Trophoblast cell (in vitro differentiated cells and primary cell): ENCODE results near the gene PCK2.

ENCODE experiments used
- DNase-seq, 2 donors: peaks; one replicate each; pipeline ENCODE4 v3.0.0-alpha.2; 2016
- H2AFZ ChIP-seq: 2 replicates; pipeline ENCODE4 v1.6.1; 2013; ENCODE audit warnings: low read length, moderate library complexity, mild to moderate bottlenecking; ENCODE audit not compliant: insufficient read depth, poor library complexity
- H2AK5ac ChIP-seq: 2 replicates; pipeline ENCODE4 v1.6.1; 2013; ENCODE audit warnings: mild to moderate bottlenecking, low read length
- H2BK120ac ChIP-seq: 2 replicates; pipeline ENCODE4 v1.6.1; 2013; ENCODE audit warnings: low read length, mild to moderate bottlenecking, moderate library complexity; ENCODE audit not compliant: insufficient read depth, poor library complexity
- H2BK12ac ChIP-seq: 2 replicates; pipeline ENCODE4 v1.6.1; 2013; ENCODE audit warnings: mild to moderate bottlenecking, low read length, moderate library complexity
- H2BK5ac ChIP-seq: 2 replicates; pipeline ENCODE4 v1.6.1; 2013; ENCODE audit warnings: low read length, low read depth, moderate library complexity, mild to moderate bottlenecking; ENCODE audit not compliant: poor library complexity
- H3K14ac ChIP-seq: 2 replicates; pipeline ENCODE4 v1.6.1; 2013; ENCODE audit warnings: mild to moderate bottlenecking, low read length
- H3K18ac ChIP-seq: 2 replicates; pipeline ENCODE4 v1.6.1; 2013; ENCODE audit warnings: mild to moderate bottlenecking, low read length
- H3K23ac ChIP-seq: 2 replicates; pipeline ENCODE4 v1.6.1; 2013; ENCODE audit warnings: low read length
- H3K27ac ChIP-seq: 2 replicates; pipeline ENCODE4 v1.5.1; 2013; ENCODE audit warnings: low read depth, mild to moderate bottlenecking, inconsistent platforms, low read length, moderate library complexity
- H3K27me3 ChIP-seq: 2 replicates; pipeline ENCODE4 v1.6.1; 2013; ENCODE audit warnings: inconsistent platforms, mild to moderate bottlenecking, low read length, moderate library complexity; ENCODE audit not compliant: insufficient read depth
- H3K36me3 ChIP-seq, 2 experiments: 1 replicate in 1 of 2; 2 replicates in 1 of 2; pipeline ENCODE4 v1.6.1; 2013; ENCODE audit warnings: low read length in 2 of 2, mild to moderate bottlenecking in 2 of 2, moderate library complexity in 1 of 2; ENCODE audit not compliant: insufficient read depth in 2 of 2, control insufficient read depth in 1 of 2
- H3K4ac ChIP-seq: 2 replicates; pipeline ENCODE4 v1.6.1; 2013; ENCODE audit warnings: low read depth, mild to moderate bottlenecking, low read length, moderate library complexity
- H3K4me1 ChIP-seq, 2 experiments: 1 replicate in 1 of 2; 2 replicates in 1 of 2; pipeline ENCODE4 v1.6.1; 2013; ENCODE audit warnings: low read length in 2 of 2, mild to moderate bottlenecking in 2 of 2, moderate library complexity in 1 of 2; ENCODE audit not compliant: insufficient read depth in 2 of 2, control insufficient read depth in 1 of 2
- H3K4me2 ChIP-seq: 2 replicates; pipeline ENCODE4 v1.6.1; 2013; ENCODE audit warnings: inconsistent platforms, mild to moderate bottlenecking, low read length, moderate library complexity
- H3K4me3 ChIP-seq: 2 replicates; pipeline ENCODE4 v1.5.1; 2013; ENCODE audit warnings: mild to moderate bottlenecking, low read depth, low read length, inconsistent platforms
- H3K79me1 ChIP-seq: one replicate; pipeline ENCODE4 v1.6.1; 2013; ENCODE audit warnings: low read length
- H3K79me2 ChIP-seq: 2 replicates; pipeline ENCODE4 v1.6.1; 2013; ENCODE audit warnings: low read length, mild to moderate bottlenecking; ENCODE audit not compliant: control insufficient read depth, insufficient read depth, poor library complexity
- H3K9ac ChIP-seq: 2 replicates; pipeline ENCODE4 v1.6.1; 2013; ENCODE audit warnings: mild to moderate bottlenecking, low read length
- H3K9me3 ChIP-seq: 2 replicates; pipeline ENCODE4 v1.6.1; 2013; ENCODE audit warnings: low read depth, mild to moderate bottlenecking, control low read depth, inconsistent platforms, low read length; ENCODE audit not compliant: insufficient read depth
- H4K12ac ChIP-seq: 2 replicates; pipeline ENCODE4 v1.6.1; 2013; ENCODE audit warnings: low read depth, mild to moderate bottlenecking, low read length, moderate library complexity
- H4K8ac ChIP-seq: 2 replicates; pipeline ENCODE4 v1.6.1; 2013; ENCODE audit warnings: low read depth, mild to moderate bottlenecking, low read length, moderate library complexity
- H4K91ac ChIP-seq: one replicate; pipeline ENCODE4 v1.6.1; 2013; ENCODE audit warnings: low read depth, mild to moderate bottlenecking, low read length, moderate library complexity
- WGBS: extraction: QIAGEN DNeasy Blood & Tissue Kit; methylation state at CpG from one replicate; pipeline ENCODE4 v1.1.7; 2013; ENCODE audit warnings: missing lambda C conversion rate; ENCODE audit not compliant: insufficient read length, insufficient coverage; ENCODE audit errors: extremely low coverage; 5-methylcytosine and 5-hydroxymethylcytosine counted together

PCK2 gene

GRCh38 chr14:24078146-24078545 lies 16.0 kb upstream of the PCK2 start:
- Histone ChIP-seq H2AFZ (no peak overlapping the region), H3K27ac (no peak overlapping the region), H3K79me1 (no peaks in the 10 kb centered on the region), H2AK5ac (no peak overlapping the region), H3K4me3 (no peak overlapping the region), H3K79me2 (no peaks in the 10 kb centered on the region), H2BK5ac (no peak overlapping the region), H3K14ac (no peak overlapping the region), H4K12ac (no peak overlapping the region), H4K8ac (no peak overlapping the region), H3K9me3 (peaks cover 1% of the 10 kb centered on the region), H2BK120ac (no peak overlapping the region), H3K27me3 (peaks cover 14% of the 10 kb centered on the region), H3K36me3 (no peaks in the 10 kb centered on the region), H3K4me1 (peaks cover 3 to 6% of the 10 kb centered on the region in 2 experiments), H3K18ac (no peak overlapping the region), H3K9ac (no peak overlapping the region), H3K4ac (no peak overlapping the region), H3K23ac (no peak overlapping the region), H4K91ac (no peak overlapping the region), H3K4me2 (no peak overlapping the region), H2BK12ac (no peak overlapping the region)
- no peak for DNase-seq
- no CpG with 5 or more reads among the region's 3 CpGs for WGBS

GRCh38 chr14:24079491-24080141 lies 14.5 kb upstream of the PCK2 start:
- Histone ChIP-seq H3K79me2 (no peaks in the 10 kb centered on the region), H4K91ac (no peak overlapping the region)
- no CpG with 5 or more reads among the region's 9 CpGs for WGBS

GRCh38 chr14:24080142-24080530 lies 14.0 kb upstream of the PCK2 start:
- Histone ChIP-seq H3K36me3 (no peaks in the 10 kb centered on the region), H3K27ac (no peak overlapping the region), H2AFZ (no peak overlapping the region), H4K8ac (no peak overlapping the region), H3K9ac (no peak overlapping the region), H3K4me3 (no peak overlapping the region), H3K9me3 (peaks cover 1% of the 10 kb centered on the region), H2AK5ac (no peak overlapping the region), H2BK5ac (no peak overlapping the region), H3K14ac (no peak overlapping the region), H3K23ac (no peak overlapping the region), H4K12ac (no peak overlapping the region), H3K4me2 (no peak overlapping the region), H3K18ac (no peak overlapping the region), H2BK120ac (no peak overlapping the region), H3K79me2 (no peaks in the 10 kb centered on the region), H4K91ac (no peak overlapping the region), H3K4ac (no peak overlapping the region), H3K4me1 (peaks cover 3 to 6% of the 10 kb centered on the region in 2 experiments), H3K79me1 (no peaks in the 10 kb centered on the region), H3K27me3 (peaks cover 14% of the 10 kb centered on the region), H2BK12ac (no peak overlapping the region)
- no CpG with 5 or more reads among the region's 6 CpGs for WGBS
- DNase-seq = no peak

More at GRCh38 chr14:24079491-24080141, 14.5 kb upstream of the PCK2 start:
- no peak overlapping the region for H2BK5ac ChIP-seq
- H2BK120ac ChIP-seq = no peak overlapping the region
- no peak overlapping the region for H4K12ac ChIP-seq
- H3K4me2 ChIP-seq = no peak overlapping the region
- H3K27me3 ChIP-seq = peaks cover 14% of the 10 kb centered on the region
- no peak overlapping the region for H2BK12ac ChIP-seq
- H3K4ac ChIP-seq = no peak overlapping the region
- no peaks in the 10 kb centered on the region for H3K36me3 ChIP-seq
- H3K9ac ChIP-seq = no peak overlapping the region
- H3K23ac ChIP-seq = no peak overlapping the region
- H3K79me1 ChIP-seq = no peaks in the 10 kb centered on the region
- H3K27ac ChIP-seq = no peak overlapping the region
- no peak overlapping the region for H4K8ac ChIP-seq
- DNase-seq = no peak
- H3K14ac ChIP-seq = no peak overlapping the region
- no peak overlapping the region for H2AK5ac ChIP-seq
- no peak overlapping the region for H2AFZ ChIP-seq
- H3K18ac ChIP-seq = no peak overlapping the region
- H3K4me1 ChIP-seq = peaks cover 3 to 6% of the 10 kb centered on the region in 2 experiments
- H3K4me3 ChIP-seq = no peak overlapping the region
- H3K9me3 ChIP-seq = peaks cover 1% of the 10 kb centered on the region

- Histone ChIP-seq H3K27me3 (peaks cover 14% of the 10 kb centered on the region), H2AFZ (peak overlapping the region; percentile 37), H3K27ac (no peak overlapping the region), H3K9ac (peak overlapping the region; percentile 14), H2BK120ac (no peak overlapping the region), H3K23ac (no peak overlapping the region), H3K18ac (no peak overlapping the region), H3K14ac (no peak overlapping the region), H3K36me3 (no peaks in the 10 kb centered on the region), H2BK12ac (no peak overlapping the region), H2AK5ac (no peak overlapping the region), H3K4me1 (peaks cover 3 to 6% of the 10 kb centered on the region in 2 experiments), H2BK5ac (no peak overlapping the region), H4K12ac (no peak overlapping the region), H3K79me1 (no peaks in the 10 kb centered on the region), H3K4me3 (peak overlapping the region; percentile 71), H3K4ac (no peak overlapping the region), H3K4me2 (peak overlapping the region; percentile 97), H4K91ac (no peak overlapping the region), H3K9me3 (peaks cover 1% of the 10 kb centered on the region), H4K8ac (no peak overlapping the region), H3K79me2 (no peaks in the 10 kb centered on the region)
- peak; percentile 51 to 71 for DNase-seq
- WGBS = no CpG with 5 or more reads among the region's 74 CpGs
Measured at GRCh38 chr14:24080888-24081738, 13.0 kb upstream of the PCK2 start.
